CD14-positive monocyte (primary cell): ENCODE data around the gene RUFY1. TPM values are rescaled to one million over a fixed set of nuclear protein-coding genes. Genes with fewer than 3 reads are reported as not detected.

ENCODE experiments used
- DNase-seq, 3 donors: peaks; one replicate each; pipeline ENCODE4 v3.0.0-alpha.2; 2011 to 2022
- H2AFZ ChIP-seq: 2 replicates; pipeline ENCODE4 v1.6.0; 2012; ENCODE audit warnings: mild to moderate bottlenecking, low read depth, low read length, inconsistent platforms; ENCODE audit not compliant: insufficient read depth, poor library complexity, severe bottlenecking
- H3K27ac ChIP-seq, 2 donors: 1 replicate in 1 of 2; 2 replicates in 1 of 2; pipeline ENCODE4 v1.5.1; 2012 to 2013; ENCODE audit warnings: low read length in 2 of 2, control low read depth in 1 of 2, inconsistent platforms in 1 of 2, low read depth in 1 of 2, mild to moderate bottlenecking in 1 of 2
- H3K27me3 ChIP-seq, 2 donors: one replicate each; pipeline versions ENCODE4 v1.6.0 to v1.6.1; 2011 to 2013; ENCODE audit warnings: low read length in 2 of 2; ENCODE audit not compliant: control insufficient read depth in 2 of 2, insufficient read depth in 2 of 2
- H3K36me3 ChIP-seq, 2 donors: replicated peaks in 1 of 2; 1 replicate in 1 of 2; 2 replicates in 1 of 2; pipeline versions ENCODE4 v1.5.1 to v1.6.1; 2012 to 2013; ENCODE audit warnings: low read length in 2 of 2, control low read depth in 1 of 2, inconsistent platforms in 1 of 2, mild to moderate bottlenecking in 1 of 2; ENCODE audit not compliant: insufficient read depth in 2 of 2, control insufficient read depth in 1 of 2
- H3K4me1 ChIP-seq, 2 donors: 1 replicate in 1 of 2; 2 replicates in 1 of 2; pipeline versions ENCODE4 v1.5.1 to v1.6.1; 2012 to 2013; ENCODE audit warnings: low read length in 2 of 2, control low read depth in 1 of 2, inconsistent platforms in 1 of 2, mild to moderate bottlenecking in 1 of 2, moderate library complexity in 1 of 2; ENCODE audit not compliant: insufficient read depth in 2 of 2, control insufficient read depth in 1 of 2
- H3K4me2 ChIP-seq: replicated peaks from 2 replicates; pipeline ENCODE3; 2012; ENCODE audit warnings: low read length, moderate library complexity, mild to moderate bottlenecking; ENCODE audit not compliant: poor library complexity, severe bottlenecking; ENCODE audit errors: extremely low read depth
- H3K4me3 ChIP-seq, 3 experiments: fragments of 200-600 bp in 1 of 3; sonication (generic) in 1 of 3; replicated peaks in 1 of 3; 1 replicate in 2 of 3; 2 replicates in 1 of 3; pipeline ENCODE4 v1.5.1; 2011 to 2013; ENCODE audit warnings: low read length in 3 of 3, mild to moderate bottlenecking in 3 of 3, control low read depth in 2 of 3, low read depth in 2 of 3, inconsistent platforms in 1 of 3, moderate library complexity in 1 of 3
- H3K79me2 ChIP-seq: 2 replicates; pipeline ENCODE4 v1.6.0; 2012; ENCODE audit warnings: mild to moderate bottlenecking, control low read depth, inconsistent platforms, low read length, moderate library complexity; ENCODE audit not compliant: insufficient read depth
- H3K9ac ChIP-seq: 2 replicates; pipeline ENCODE4 v1.6.0; 2017; ENCODE audit warnings: low read length, mild to moderate bottlenecking; ENCODE audit not compliant: insufficient read depth, poor library complexity, severe bottlenecking
- H3K9me3 ChIP-seq, 2 donors: replicated peaks in 1 of 2; 1 replicate in 1 of 2; 2 replicates in 1 of 2; pipeline versions ENCODE4 v1.5.1 to v1.6.1; 2012 to 2013; ENCODE audit warnings: low read length in 2 of 2, control low read depth in 1 of 2; ENCODE audit not compliant: control insufficient read depth in 1 of 2, insufficient read depth in 1 of 2
- H4K20me1 ChIP-seq: 2 replicates; pipeline ENCODE4 v1.6.0; 2012; ENCODE audit warnings: mild to moderate bottlenecking, low read length, control low read depth, moderate library complexity; ENCODE audit not compliant: insufficient read depth
- H3K27ac Mint-ChIP-seq, 7 donors: one replicate each; pipeline ENCODE4 v1.8.0; 2020; ENCODE audit warnings: mild to moderate bottlenecking in 7 of 7, mixed read lengths in 7 of 7, moderate library complexity in 6 of 7, inconsistent platforms in 2 of 7
- H3K27me3 Mint-ChIP-seq, 3 donors: one replicate each; pipeline ENCODE4 v1.8.0; 2021 to 2022; ENCODE audit warnings: low read depth in 3 of 3, mild to moderate bottlenecking in 3 of 3, mixed read lengths in 3 of 3, moderate library complexity in 3 of 3, inconsistent platforms in 1 of 3
- H3K36me3 Mint-ChIP-seq, 2 donors: one replicate each; pipeline ENCODE4 v1.8.0; 2020; ENCODE audit warnings: mixed read lengths in 2 of 2, inconsistent platforms in 1 of 2, mild to moderate bottlenecking in 1 of 2
- H3K4me1 Mint-ChIP-seq: one replicate; pipeline ENCODE4 v1.8.0; 2020; ENCODE audit warnings: mild to moderate bottlenecking, mixed read lengths
- H3K4me3 Mint-ChIP-seq, 2 donors: one replicate each; pipeline ENCODE4 v1.8.0; 2020; ENCODE audit warnings: mild to moderate bottlenecking in 2 of 2, mixed read lengths in 2 of 2, moderate library complexity in 1 of 2
- H3K9me3 Mint-ChIP-seq, 7 donors: one replicate each; pipeline ENCODE4 v1.8.0; 2020 to 2022; ENCODE audit warnings: mixed read lengths in 7 of 7, mild to moderate bottlenecking in 6 of 7, moderate library complexity in 6 of 7, inconsistent platforms in 2 of 7
- WGBS: methylation state at CpG from one replicate; pipeline ENCODE4 v1.1.5; 2013; ENCODE audit warnings: missing lambda C conversion rate; ENCODE audit not compliant: insufficient coverage; 5-methylcytosine and 5-hydroxymethylcytosine counted together
- intact Hi-C, 2 donors: fragments of 100-400 bp; cut with micrococcal nuclease; formaldehyde crosslinking; loops; one replicate each; pipeline versions ENCODE4 v1.15.0 to v1.15.1; 2023
- polyA plus RNA-seq, 3 donors: library from polyadenylated mRNA; depleted of rRNA in 1 of 3; unstranded in 2 of 3; stranded (reverse) in 1 of 3; fragments of 300-500 nt in 2 of 3; fragments of >200 nt in 1 of 3; fragmentation: Illumina TruSeq in 2 of 3; gene quantifications; 1 replicate in 2 of 3; 2 replicates in 1 of 3; pipeline ENCODE4 v1.2.3, GENCODE V29; 2012 to 2021
- TF ChIP-seq, protein P1 (sequence below): fragments of 200-600 bp; IDR thresholded peaks from one replicate; pipeline ENCODE4 v1.8.0; 2022; ENCODE audit warnings: antibody characterized with exemption, mild to moderate bottlenecking

Gene RUFY1
- polyA plus RNA-seq, 3 donors, result 26.9 to 29.3 (median 28.8) TPM

DNA sequence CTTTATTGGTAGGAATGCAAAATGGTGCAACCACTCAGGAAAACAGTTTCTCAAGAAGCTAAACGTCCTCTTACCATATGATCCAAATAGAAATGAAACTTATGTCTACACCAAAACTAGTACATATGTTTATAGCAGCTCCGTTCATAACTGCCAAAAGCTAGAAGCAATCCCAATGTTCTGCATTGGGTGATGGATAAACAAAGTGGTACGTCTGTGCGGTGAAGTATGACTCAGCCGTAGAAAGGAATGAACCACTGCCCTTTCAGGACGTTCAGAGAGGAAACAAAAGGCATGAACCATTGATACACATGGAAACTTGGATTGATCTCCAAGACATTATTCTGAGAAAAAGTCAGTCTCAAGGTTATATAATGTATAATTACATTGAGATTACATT lies 45.6 kb downstream of the RUFY1 start:
- no peaks in the 10 kb centered on the region for H3K9me3 ChIP-seq

DNA sequence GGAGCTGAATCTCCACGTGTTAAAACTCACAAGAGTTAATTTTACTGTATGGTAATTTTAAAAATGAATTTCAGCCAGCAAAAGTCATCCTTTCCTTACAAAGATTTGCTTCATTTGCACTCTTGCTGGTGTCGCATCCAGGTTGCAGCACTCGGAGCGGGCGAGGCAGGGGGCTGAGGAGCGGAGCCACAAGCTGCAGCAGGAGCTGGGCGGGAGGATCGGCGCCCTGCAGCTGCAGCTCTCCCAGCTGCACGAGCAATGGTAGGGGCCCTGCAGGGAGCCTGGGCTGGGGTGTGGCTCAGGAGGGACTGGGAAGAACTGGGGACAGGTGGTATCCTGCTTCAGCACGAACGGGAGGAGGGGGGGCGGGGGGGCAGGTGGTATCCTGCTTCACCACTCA lies 46.1 kb downstream of the RUFY1 start:
- Histone ChIP-seq H3K27ac (no peak overlapping the region), H2AFZ (no peak overlapping the region), H3K79me2 (no peaks in the 10 kb centered on the region), H3K36me3 (peaks cover 59 to 88% of the 10 kb centered on the region in 2 donors), H4K20me1 (peaks cover 15% of the 10 kb centered on the region), H3K4me2 (no peak overlapping the region), H3K4me1 (peaks cover 14 to 17% of the 10 kb centered on the region in 2 donors), H3K27me3 (no peaks in the 10 kb centered on the region), H3K9ac (no peak overlapping the region), H3K9me3 (no peaks in the 10 kb centered on the region), H3K4me3 (no peak overlapping the region)
- Mint-ChIP-seq H3K4me3 (no peak overlapping the region), H3K4me1 (peaks cover 11% of the 10 kb centered on the region), H3K27ac (no peak overlapping the region), H3K27me3 (no peaks in the 10 kb centered on the region), H3K36me3 (peaks cover 64 to 91% of the 10 kb centered on the region in 2 donors), H3K9me3 (peaks cover 0 to 2% (median 0%) of the 10 kb centered on the region in 7 donors)
- DNase-seq, result no peak
- WGBS, result 99% methylated on average over 9 of the region's 13 CpGs
- TF ChIP-seq, protein P1, sequence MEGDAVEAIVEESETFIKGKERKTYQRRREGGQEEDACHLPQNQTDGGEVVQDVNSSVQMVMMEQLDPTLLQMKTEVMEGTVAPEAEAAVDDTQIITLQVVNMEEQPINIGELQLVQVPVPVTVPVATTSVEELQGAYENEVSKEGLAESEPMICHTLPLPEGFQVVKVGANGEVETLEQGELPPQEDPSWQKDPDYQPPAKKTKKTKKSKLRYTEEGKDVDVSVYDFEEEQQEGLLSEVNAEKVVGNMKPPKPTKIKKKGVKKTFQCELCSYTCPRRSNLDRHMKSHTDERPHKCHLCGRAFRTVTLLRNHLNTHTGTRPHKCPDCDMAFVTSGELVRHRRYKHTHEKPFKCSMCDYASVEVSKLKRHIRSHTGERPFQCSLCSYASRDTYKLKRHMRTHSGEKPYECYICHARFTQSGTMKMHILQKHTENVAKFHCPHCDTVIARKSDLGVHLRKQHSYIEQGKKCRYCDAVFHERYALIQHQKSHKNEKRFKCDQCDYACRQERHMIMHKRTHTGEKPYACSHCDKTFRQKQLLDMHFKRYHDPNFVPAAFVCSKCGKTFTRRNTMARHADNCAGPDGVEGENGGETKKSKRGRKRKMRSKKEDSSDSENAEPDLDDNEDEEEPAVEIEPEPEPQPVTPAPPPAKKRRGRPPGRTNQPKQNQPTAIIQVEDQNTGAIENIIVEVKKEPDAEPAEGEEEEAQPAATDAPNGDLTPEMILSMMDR, result no peak
- intact Hi-C loops, result no loop called here

More for the DNA sequence above, 45.6 kb downstream of the RUFY1 start:
- Histone ChIP-seq H3K36me3 (peaks cover 61 to 89% of the 10 kb centered on the region in 2 donors), H3K9ac (no peak overlapping the region), H3K4me3 (no peak overlapping the region), H3K79me2 (no peaks in the 10 kb centered on the region), H4K20me1 (peaks cover 15% of the 10 kb centered on the region), H2AFZ (no peak overlapping the region), H3K4me2 (no peak overlapping the region), H3K27me3 (no peaks in the 10 kb centered on the region), H3K27ac (no peak overlapping the region), H3K4me1 (peaks cover 14 to 17% of the 10 kb centered on the region in 2 donors)
- peaks cover 63 to 91% of the 10 kb centered on the region in 2 donors for H3K36me3 Mint-ChIP-seq
- no peaks in the 10 kb centered on the region for H3K27me3 Mint-ChIP-seq
- peak overlapping the region in 1 of 7 donors; percentile 40 for H3K27ac Mint-ChIP-seq
- intact Hi-C loops, result no loop called here
- 100% methylated on average over 1 of the region's 6 CpGs for WGBS
- peaks cover 11% of the 10 kb centered on the region for H3K4me1 Mint-ChIP-seq
- TF ChIP-seq, protein P1, result no peak
- H3K4me3 Mint-ChIP-seq, result no peak overlapping the region
- no peak for DNase-seq
- H3K9me3 Mint-ChIP-seq, result peaks cover 0 to 2% (median 0%) of the 10 kb centered on the region in 7 donors
